Astrocyte of the hippocampus (primary cell): ENCODE results near the gene TULP3.

ENCODE experiments used
- DNase-seq: peaks from one replicate; pipeline ENCODE4 v3.0.0; 2011; ENCODE audit warnings: low read depth, low spot score

The TULP3 gene

DNA sequence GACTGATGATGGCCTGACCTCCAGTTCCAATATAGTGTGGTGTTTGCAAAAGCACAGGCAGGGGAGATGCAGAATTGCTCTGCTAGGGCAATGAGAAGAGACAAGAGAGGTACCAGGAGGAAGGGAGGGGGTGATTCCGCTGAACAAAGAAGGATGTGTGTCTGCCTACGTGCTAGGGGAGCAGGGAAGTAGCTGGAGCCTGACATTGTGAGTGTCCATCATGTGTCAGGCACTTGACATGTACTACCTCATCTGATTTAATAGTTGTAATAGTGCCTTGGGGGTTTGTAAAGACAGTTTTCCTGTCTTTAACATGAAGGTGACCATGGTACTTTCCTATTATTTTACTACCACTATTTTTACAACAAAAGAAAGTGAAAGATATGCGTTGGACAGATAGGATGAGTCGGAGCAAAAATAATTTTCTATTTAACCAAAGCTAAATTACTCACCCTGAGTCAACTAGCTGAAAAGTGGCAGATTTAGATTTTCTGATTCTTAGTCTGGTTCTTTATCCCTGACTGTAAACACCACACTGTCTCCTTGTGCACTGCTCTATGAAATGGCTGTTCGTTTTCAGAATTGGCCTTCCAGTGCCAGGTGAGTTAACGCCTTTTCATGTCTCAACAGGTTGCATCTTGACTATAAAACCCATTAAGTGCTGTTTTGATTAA, 34.8 kb downstream of the TULP3 start:
- no peak for DNase-seq

DNA sequence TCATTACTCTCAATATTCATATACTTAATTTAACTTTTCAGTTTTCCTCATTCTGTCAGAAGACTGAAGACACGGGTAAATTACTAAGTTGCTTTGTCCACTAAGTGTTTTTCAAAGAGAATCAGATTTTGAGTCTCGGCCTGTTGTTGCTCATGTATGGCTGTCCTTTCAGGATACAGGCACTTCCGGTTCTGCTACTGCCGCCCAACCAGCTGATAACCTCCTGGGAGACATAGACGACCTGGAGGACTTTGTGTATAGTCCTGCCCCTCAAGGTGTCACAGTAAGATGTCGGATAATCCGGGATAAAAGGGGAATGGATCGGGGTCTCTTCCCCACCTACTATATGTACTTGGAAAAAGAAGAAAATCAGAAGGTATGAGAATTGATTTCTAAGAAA, 40.2 kb downstream of the TULP3 start:
- DNase-seq, result no peak

DNA sequence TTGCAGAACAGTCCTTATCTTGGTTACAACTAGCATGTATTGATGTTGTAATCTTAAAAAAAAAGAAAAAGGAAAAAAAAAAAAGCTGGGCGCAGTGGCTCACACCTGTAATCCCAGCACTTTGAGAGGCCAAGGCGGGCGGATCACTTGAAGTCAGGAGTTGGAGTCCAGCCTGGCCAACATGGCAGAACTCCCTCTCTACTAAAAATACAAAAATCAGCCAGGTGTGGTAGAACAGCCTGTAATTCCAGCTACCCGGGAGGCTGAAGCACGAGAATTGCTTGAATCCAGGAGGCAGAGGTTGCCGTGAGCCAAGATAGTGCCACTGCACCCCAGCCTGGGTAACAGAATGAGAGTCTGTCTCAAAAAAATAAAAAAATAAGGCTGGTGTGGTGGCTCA, 42.9 kb downstream of the TULP3 start:
- no peak for DNase-seq

DNA sequence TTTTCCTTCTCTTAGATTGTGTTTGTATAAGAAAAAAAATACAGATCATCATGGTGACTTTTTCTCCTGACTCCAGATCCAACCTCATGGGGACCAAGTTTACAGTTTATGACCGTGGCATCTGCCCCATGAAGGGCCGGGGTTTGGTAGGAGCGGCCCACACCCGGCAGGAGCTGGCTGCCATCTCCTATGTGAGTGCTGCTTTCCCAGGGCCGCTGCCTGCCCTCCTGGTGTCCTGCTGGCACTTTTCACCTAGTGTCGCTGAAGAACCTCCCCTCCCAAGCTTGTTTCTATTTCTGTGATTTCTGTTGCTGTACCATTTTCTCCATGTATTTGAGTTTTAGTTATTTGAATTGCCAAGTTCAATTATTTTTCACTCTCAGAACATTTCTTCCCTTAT, 43.7 kb downstream of the TULP3 start:
- DNase-seq, result no peak

DNA sequence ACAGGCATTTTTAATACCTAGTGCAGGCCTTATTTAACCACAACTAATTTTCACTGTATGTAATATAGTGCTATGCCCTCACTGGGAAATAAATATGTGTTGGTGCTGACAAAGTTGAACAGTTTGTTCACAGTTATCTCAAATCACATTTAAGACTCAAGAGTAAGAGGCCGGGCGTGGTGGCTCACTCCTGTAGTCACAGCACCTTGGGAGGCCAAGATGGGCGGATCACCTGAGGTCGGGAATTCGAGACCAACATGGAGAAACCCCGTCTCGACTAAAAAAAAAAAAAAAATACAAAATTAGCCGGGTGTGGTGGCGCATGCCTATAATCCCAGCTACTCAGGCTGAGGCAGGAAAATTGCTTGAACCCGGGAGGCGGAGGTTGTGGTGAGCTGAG, 45.6 kb downstream of the TULP3 start:
- no peak for DNase-seq

DNA sequence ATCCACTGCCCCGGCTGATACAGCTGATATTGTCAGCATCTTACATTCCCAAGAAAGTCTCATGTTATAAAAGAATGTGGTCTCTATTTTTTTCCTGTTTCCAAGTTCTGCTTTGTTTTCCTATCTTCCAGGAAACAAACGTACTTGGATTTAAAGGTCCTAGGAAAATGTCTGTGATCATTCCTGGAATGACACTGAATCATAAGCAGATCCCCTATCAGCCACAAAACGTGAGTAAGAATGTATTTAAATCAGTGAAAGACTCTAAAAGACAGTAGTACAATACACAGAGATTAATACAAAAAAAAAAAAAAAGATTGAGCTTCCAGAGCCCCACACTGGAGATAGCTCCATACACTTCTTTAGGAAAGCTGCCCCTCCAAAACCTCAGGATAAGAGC, 46.8 kb downstream of the TULP3 start:
- no peak for DNase-seq

DNA sequence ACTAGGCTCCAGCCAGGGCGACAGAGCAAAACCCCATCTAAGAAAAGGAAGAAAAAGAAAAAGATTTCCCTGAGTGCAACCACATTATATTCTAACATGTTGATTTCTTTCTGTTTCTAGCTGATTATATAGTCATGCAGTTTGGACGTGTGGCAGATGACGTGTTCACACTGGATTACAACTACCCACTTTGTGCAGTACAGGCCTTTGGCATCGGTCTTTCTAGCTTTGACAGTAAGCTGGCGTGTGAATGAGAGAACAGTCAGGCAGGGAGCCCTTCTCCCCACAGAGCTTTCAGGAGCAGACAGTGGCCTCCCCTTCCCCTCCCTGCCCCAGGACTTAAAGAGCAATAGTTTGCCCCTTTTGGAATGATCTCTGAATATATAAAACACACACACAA, 48.5 kb downstream of the TULP3 start:
- DNase-seq, result no peak

DNA sequence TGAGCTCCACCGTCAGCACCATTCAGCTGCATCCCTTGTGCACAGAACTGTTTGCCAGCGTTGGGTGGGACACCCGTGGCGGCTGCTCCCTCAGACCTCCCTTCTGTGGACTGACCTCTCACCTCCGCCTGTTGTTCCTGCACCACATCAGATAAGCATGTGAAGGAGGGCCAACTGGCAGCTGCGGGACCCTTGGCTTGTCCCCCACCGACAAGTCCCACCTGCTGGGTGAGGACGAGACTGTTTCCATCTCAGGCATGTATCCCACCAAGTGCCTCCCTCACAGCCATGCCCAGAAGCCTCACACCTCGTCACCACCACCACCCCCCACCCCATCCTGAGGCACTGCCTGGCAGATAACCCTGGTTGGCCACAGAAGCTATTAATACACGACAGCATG, 49.9 kb downstream of the TULP3 start:
- no peak for DNase-seq

DNA sequence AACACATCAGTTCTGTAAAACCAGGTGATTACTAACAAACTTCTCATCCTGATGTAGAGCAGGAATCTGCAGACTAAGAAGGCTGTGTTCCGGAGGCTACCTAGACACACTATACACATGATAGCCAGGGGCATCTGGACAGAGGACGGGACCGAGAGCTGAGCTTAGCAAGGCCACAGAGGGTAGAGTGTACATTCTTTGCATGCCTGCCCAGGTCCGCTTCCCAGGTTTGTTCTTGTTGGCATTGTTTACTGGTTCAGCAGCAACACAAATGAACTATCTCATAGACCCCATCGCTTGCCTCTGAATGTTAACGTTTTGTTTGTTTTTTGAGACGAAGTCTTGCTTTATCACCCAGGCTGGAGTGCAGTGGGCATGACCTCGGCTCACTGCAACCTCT, 50.8 kb downstream of the TULP3 start:
- DNase-seq, result peak; percentile 38

DNA sequence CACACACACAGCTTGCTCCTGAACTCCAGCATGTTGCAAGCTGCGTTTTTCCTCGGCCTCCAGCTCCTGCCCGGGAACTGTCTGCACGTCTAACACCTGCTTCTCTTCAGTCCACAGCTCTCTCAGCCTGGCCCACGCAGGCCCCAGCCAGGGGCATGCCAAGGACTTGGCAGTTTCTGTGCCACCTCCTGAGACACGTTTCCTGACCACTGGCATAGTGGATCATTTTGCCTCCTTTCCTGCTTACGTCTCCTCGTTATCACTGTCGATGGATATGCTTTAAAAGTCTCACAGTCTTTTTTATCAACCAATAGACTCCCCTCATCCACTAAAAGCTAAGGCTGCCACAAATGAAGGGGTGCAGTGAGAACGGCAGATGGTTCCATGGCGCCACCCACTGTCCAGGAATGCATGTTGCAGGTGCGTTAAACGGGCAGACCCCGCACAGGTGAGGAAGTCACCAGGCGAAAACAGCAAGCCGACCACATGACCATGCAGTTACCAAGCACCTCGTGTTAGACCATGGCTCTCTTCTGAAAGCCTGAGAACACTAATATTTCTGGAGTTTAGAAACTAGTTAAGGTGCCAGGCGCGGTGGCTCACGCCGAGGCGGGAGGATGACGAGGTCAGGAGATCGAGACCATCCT, 53.8 kb downstream of the TULP3 start:
- DNase-seq, result peak; percentile 56

DNA sequence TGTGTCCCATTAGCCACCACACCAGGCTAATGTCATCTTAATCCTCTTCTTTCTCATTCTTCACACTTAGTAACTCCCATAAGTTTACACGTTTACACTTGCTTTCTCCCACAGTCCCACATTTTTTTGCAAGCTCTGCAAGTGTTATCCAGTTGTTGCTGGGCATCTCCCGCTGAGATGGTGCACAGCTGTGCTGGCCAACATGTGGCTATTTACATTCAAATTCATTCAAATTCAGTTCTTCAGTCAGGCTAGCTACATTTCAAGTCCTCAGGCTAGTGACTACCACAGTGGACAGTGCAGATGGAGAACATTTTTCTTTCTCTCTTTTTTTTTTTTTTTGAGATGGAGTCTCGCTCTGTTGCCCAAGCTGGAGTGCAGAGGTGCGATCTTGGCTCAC, 58.7 kb downstream of the TULP3 start:
- DNase-seq, result no peak

DNA sequence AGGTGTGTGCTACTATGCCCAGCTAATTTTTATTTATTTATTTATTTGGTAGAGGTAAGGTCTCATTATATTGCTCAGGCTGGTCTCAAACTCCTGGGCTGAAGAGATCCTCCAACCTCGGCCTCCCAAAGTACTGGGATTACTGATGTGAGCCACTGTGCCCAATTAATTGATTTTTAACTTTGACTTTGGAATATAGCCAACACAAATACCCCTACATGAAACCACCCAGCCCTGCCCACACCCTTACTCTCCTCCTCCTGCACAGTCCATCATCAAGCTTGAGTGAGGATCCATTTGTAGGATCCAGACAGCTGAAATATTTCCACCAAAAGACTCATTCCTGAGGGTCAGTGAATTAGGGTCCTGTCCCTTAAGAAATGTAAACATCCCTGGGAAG, 65.2 kb downstream of the TULP3 start:
- DNase-seq, result no peak

DNA sequence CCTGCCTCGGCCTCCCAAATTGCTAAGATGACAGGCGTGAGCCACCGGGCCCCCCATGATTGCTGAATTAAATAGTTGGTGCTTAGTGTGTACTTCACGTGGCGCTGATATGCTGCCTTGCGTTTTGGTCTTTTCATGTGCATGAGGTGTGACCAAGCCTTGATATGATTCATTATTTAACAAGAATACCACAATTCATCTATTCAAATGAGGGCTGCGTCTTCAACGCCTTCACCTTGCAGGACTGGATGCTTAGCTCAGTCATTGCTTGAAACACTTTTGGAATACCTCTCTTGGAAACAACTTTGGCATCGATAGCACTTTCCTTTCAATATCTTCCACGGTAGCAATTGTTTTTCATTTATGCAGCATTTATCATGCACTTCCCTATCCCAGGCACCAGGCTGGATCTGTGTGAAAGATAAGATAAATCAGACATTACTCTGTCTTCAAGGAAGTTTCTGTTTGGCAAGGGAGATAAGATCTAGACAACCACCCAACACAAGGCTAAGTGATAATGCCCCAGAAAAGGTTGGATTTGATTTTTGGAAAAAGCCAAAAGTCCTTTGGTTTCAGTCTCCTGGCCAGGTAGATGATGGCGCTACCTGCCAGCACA, 67.2 kb downstream of the TULP3 start:
- no peak for DNase-seq

DNA sequence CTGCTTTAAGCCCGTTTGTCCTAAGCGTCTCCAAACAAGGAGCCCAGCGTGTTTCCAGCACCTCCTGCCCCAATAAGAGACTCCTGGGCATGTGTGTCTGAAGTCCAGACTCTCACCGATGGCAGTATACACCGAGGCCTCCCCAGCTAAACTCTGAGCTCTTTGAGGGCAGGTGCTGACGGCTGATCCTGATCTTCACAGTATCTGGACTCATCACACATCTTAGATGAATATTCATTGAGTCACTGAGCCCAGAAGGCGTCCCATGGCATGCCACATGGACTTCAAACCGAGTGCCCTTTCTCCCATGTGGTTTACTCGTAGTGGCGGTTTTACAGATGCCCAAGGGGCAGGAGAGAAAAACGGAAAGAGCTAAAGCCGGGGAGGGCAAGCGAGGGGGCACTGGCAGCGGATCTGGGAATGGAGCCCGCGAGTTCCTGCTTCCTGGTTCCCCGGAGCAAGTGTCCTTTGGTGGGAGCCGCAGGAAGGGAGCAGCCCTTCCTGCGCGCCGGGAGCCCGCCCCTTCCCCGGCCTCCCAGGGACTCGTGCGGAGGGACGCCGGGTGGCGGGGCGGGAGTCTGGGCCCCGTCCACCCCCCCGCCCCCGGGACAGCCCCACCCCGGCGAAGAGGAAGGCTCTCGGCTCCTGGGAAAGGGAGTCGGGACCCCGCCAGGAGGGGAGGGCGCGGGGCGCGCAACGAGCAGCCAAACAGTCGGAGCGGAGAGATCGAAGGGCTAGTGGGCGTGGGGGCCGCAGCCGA, 67.9 kb downstream of the TULP3 start:
- DNase-seq, result peak; percentile 82

DNA sequence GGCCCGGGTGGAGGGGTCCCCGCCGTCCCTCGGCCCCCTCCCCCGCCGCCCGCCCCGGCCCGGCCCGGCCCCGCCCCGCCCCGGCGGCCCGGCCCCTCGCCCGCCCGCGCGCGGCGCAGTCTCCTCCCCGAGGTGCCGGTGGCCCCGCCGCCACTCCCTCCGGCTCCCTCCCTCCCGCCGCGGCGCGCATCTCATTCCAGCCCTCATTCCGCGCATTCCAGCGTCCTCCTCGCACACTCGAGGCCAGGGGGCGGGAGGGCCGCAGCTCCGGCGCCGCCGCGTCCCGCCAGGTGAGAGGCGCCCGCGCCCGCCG, 68.5 kb downstream of the TULP3 start, which contains the start of gene TEAD4:
TEAD4 (plus strand) TSS at position 206 of the 313 bp plus-strand sequence.
- DNase-seq, result peak; percentile 97

DNA sequence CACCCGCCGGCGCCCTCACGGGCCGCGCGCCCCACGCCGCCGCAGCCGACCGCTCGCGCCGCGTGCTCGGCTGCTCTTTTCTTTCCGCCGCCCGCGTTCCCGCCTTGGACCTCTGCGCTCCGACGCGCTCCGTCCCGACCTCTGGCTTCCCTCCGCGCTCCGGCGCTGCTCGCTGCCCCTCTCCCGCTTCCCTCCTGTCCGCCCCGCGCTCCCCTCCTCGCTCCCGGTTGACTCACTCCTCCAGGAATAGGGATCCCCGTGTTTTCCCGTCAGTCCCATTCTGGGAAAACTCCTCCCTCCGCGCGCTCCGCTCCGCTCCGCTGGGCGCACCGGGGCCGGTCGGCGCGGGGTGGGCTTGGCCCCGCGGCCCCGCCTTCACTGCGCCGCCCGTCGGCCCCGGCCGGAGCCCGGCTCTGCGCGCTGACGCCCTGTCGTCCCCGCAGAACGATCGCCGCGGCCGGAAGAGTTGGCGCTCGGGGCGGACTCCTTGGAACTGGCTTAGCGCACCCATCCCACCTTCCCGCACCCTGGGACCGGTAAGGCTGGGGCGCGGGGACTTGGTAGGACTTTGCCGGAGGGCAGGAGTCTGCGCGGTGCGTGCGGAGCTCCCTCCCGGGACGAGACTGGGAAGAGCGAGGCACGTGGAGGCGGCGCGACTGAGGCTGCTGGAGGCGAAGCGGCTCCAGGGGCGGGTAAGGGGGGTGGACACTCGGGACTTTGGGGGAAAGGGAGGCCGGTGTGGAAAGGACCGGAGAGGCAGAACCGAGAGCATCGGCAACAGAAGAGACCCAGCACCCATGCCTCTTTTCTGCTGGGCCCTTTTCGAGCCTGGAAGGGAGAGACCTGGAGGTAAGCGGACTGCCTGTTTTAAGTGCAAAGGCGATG, 69.1 kb downstream of the TULP3 start:
- DNase-seq, result peak; percentile 84

DNA sequence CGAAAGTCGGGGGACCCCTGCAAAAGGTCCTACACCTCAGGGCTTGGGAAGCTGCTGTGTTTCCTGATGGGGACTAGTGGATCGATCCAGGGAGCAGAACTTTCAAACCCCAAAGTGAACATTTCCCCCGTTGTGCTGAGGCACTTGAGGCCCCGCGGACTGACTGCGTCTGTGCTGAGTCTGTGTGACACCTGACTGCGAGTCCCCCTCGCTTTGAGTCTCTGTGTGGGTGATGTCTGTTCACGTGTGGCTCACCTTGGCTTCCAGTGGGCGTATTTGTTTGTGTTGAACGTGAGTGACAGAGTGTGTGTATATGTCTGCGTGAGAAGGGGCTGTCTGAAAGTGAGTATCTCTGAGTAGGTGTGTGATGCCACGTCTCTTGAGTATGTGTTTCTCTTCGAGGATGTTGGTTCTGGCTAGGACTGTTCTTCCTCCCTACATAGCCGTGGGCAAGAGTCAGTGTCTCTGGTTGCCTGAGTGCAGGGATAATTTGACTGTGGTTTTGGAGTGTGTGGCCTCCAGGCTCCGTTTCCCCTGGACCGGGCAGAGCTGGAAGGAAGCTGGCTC, 69.8 kb downstream of the TULP3 start:
- peak; percentile 56 for DNase-seq

DNA sequence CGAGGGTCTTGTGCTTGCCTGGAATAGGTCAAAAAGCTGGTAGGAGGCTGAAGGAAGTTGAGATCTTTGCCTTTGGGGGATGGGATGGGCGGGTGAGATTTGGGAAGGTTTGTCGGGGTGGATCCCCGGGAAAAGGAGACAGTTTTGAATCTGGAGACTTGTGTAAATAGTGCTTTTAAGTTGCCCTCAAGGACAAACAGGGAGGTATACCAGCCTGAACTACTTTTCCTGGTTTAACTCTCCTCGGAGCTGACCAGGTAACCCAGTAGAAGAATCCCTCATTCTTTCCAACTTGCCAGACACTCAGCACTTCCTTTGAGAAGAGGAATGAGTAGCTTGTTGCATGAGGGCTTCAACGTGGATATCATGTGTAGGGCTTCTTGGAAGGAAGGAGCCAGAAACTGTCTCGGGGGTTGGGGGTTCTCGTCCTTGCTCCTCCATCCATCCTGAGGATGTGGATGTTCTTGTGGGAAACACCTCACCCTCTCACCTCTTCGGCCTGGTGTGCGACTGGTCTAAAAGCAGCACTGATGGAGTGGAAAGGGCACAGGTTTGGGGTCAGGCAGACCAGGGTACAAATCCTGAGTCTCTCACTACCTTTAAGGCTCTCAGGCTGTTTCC, 70.4 kb downstream of the TULP3 start:
- DNase-seq, result no peak

DNA sequence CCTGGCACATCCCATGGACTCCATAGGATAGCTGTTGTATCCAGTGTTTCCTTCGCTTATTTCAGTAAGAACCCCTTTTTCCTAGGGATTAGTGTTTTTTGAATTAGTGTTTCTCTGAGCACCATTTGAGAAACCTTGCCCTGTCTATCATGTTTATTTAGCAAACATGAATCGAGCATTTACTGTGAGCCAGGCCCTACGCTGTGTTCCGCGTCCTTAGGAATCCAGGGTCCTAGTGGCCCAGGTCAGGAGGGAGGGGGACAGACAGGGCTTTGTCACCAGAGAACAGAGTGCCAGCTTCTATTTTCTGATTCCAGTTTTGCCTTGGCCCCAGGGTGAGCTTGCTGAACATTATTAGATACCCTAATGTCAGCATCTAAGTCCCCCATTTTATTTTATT, 71.0 kb downstream of the TULP3 start:
- DNase-seq, result no peak

DNA sequence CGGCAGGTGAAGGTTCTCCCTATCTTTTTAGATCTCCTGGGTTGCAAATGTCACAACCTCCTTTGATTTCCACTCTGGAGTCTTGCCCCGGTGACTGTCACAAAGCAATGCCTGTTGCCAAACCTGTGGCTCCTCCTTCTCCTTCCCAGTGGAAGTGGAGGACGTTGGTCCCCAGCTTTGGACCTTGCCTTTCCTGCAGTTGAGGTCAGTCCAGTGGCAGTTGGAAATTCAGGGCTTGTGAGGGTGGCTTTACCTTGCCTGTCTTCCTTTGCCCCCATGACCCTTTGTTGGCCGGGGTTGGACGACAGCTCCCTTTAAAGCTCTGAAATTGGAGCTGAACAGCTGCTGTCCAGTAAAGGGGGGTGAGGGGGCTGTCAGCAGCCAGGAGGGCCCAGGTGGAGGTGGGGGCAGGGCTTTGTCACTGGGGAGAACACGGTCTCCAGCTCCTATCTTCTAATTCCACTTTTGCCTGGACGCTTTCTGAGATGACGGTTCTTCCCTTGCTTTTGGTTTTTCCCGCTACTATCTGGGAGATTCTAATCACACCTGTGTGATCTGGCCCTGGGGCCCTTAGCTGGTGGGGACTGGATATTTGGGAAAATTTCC, 72.6 kb downstream of the TULP3 start:
- DNase-seq, result no peak
